HG03565 (cell line): ENCODE results near the gene BCAR3.

ENCODE experiments used
- ATAC-seq: cut with Tn5 transposase; IDR thresholded peaks from one replicate; pipeline ENCODE4 v1.9.1; 2021; ENCODE audit warnings: mild to moderate bottlenecking, moderate library complexity; ENCODE audit not compliant: unreplicated experiment

BCAR3 gene

DNA sequence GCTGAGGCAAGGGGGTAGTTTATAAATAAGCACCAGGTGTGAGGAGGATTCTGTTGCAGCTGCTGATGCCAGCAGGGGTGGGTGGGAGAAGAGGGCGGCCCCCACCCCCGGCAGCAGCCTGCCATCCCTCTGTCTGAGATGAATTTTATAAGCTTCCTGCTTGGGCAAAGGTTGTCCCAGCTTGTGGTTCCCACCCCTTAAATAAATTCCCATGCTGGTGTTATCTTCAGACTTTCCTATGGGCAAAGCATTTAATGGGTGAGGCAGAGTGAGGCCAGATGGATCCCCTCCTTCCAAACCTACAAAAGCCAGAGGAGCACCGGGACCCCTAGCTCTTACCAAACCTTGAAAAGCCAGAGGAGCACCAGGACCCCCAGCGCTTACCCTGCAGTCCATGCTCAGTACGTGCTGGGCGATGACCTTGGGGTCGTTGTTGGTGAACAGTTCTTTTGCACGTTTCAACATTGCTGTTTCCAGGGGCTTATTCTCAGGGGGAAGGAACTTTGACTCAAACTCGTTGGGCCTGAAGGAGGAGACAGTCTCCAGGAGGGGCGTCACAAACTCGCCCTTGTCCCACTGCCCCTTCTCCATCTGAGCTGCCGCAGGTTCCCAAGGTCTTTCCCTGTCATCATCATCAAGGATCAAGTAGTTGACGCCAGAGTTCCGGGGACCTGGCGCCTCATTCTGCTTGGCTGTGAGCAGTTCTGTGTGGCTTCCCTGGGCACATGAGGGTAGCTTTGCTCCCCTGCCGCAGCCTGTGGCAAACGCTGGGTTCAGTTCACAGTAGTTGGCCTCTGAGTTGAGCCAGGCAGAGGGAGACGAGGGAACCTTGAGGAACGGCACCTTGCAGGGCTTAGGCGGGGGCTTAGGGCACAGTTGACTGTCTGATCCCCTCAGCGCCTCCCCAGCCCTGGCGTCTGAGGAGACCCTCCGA, 99.5 kb downstream of the BCAR3 start:
- no peak for ATAC-seq

GRCh38 chr1:93579891-93580290, 101.7 kb downstream of the BCAR3 start:
- ATAC-seq = no peak

- no peak for ATAC-seq
Measured at GRCh38 chr1:93578911-93579825, 102.5 kb downstream of the BCAR3 start.

DNA sequence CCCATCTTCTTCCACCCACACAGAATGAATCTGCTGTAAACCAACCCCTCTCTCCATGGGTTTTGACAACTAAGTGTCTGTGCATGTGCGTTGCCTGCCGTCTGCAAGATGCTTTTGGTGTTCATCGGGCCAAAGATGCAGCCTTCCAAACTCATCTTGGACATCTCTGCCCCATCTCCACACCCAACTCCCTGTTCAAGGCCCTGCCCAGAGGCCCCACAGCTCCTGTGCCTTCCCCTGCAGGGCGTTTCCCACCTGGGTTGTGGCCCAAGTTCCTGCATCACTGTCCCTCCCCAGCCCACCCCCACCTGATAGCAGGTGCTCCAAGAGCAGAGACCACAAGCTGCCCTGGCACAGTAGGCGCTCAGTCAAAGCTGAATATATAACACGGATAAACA, 103.2 kb downstream of the BCAR3 start:
- no peak for ATAC-seq

DNA sequence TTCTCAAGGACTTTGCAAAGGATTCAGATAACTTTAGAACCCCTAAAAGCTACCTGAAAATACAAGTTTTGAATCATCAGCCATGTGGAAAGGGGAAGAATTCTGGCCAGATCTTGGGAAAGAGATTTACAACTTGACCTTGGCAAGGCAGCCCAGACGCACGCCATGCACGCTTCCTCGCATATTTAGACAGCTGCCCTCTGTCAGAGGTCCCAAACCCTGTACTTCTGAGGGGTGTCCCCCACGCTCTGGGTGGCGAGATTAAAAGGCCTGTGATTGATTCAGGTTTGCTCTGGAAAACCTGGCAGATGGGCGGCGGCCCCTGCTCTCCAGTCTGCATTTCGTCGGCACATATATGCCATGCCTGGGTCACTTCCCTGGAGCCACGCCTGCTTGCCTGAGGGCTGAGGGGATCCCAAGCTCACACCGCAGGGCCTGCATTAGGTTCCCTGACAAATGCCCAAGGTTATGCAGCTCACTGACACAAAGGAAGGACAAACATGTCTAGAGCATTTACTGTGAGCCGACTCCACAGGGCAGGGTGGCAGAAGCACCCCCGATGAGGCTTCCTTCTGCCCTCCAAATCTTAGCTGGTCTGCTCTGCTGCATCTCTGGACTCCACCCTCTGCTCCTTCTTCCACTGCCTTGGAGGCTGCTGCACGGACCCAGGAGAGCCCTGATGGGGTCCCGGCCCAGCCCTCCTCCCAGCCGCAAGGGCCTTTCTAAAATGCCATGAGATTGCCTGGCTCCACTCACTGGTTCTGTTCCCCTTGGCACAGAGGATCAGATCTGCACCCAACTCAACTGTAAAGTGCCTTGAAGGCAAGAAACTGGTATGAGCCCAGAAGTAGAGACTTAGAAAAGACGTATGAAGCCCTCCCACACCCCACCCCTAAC, 103.9 kb downstream of the BCAR3 start:
- no peak for ATAC-seq

- no peak for ATAC-seq
Measured at GRCh38 chr1:93576746-93577145, 104.9 kb downstream of the BCAR3 start.

DNA sequence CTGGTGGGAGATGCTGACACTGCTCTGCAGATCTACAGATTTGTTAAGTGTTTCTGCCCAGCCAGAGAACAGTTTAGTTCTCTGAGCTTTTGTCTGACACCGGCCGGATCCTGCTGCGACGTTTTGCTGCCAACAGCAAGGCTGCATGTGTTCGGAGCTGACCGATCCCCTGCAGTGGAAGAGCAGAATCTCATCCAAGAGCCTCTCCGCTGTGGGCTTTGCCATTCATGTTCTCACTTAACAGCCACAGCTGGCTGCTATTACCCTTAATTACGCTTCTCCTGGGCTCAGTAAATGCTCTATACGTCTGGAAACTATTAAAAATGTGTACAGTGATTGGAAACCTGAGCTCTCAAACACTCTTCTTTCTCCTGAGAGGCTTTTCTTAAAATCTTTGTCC, 105.3 kb downstream of the BCAR3 start:
- no peak for ATAC-seq

- no peak for ATAC-seq
Measured at GRCh38 chr1:93575621-93576284, 105.9 kb downstream of the BCAR3 start.

- no peak for ATAC-seq
Measured at GRCh38 chr1:93574991-93575390, 106.6 kb downstream of the BCAR3 start.

DNA sequence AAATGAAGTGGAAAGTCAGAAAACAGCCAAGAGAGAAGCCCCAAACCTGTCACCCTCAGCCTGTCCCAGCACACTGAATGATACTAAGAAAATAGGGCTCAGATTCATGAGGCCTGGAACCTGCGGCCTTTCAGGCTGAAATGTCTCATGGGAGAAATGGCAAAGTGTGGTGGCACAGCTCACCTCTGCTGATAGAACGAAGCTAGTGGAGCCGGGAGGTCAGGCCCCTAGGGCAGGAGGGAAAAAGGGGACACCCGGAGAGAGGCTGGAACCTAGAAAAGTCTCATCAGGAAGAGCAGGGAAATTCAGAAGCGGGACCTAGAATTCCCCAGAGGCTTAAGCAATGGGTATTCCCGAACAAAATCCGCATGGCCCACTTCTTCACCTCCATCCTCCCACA, 107.1 kb downstream of the BCAR3 start:
- ATAC-seq = no peak

- ATAC-seq = no peak
Measured at GRCh38 chr1:93573940-93574469, 107.6 kb downstream of the BCAR3 start.

DNA sequence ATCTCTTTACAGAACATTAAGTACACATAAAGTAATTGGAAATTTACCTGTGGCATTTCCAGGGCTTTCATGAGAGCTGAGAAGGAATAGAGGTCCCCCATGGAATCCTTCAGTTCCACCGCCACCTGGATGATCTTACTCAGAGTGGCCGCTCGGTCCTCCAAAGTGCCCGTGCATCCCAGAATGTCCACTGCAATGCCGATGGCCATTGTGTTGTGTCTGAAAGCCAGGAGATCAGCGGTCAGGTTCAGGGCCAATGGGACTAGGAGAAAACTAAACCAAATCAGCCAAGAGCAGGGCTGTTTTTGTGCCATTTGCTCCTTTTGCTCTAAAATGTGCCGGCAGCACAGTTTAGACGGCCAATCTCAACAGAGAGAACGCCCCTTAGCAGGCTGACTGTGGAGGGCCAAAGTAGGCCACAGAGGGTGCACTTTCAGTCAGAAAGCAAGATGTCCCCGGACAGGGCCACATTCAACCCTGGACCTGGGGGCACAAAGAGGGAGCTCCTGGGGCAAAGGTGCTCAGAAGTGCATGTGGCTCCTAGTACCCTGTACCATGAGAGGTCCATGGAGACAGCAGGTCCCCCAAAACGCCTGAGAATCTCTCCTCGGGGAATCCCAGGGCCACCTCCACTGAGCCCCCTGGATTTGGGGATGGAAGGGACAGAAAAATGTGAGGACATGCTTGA, 109.9 kb downstream of the BCAR3 start:
- ATAC-seq = no peak

- no peak for ATAC-seq
Measured at GRCh38 chr1:93569489-93569888, 112.1 kb downstream of the BCAR3 start.

DNA sequence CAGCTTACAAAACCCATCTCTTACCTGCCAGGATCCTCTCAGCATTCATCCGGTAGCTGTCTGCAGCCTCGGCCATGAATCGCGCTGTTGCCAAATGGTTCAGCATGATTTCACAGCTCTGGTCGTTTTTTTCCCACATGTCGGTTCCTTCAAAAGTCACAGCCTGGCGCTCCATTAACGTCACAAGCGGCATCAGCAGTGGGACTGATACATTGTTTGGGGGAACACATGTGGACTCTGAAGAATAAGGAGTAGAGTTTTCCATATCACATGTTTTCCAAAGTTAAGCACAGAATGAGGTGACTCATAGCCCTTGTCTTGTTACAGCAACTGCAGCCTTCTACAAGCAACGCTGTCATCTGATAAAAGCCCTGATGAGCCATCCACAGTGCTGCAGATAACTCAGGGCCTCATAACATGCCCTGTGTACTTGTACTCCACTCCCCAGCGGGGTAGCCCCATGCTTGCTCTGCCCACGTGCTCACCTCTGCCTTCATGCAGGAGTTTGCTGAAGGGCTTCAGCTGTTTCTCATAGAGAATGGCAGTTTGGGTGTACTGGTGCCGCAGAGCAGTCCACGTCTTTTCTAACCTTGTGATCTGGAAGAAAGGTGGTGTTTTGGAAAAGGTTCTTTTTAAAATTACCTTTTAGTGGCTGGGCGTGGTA, 114.2 kb downstream of the BCAR3 start:
- no peak for ATAC-seq

GRCh38 chr1:93566227-93566626, 115.4 kb downstream of the BCAR3 start:
- no peak for ATAC-seq

DNA sequence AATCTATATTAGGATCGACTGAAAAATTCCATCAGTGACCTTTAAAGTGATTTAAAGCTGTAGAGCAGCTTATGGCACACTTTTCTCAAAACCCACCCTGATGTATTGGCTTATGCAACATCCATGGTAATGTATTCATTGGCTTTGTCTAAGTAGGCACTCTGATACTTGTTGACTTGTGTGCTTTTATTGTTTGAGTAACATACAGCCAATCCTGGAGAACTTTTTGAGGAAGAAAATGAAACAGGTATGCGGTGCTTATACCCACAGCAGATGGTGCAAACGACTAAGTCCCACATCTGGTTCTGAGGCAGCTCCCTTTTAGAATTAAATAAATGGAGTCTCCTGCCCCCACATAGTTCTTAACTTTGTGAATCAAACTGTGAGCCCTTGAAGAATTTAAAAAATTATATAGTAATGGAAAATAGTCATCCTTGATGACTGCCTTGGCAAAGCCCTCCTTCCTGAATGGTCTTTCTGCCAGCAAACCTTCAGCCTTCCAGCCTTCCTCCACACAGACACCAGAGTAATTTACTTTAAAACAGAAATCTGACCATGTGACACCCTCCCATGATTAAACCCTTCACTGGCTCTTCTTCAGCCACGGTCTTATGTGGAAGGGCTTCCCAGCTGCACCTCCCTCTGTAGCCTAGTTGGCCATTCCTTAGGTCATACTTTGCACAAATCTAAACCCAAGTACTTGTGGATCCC, 116.0 kb downstream of the BCAR3 start:
- ATAC-seq = no peak

- no peak for ATAC-seq
Measured at GRCh38 chr1:93559695-93560094, 121.9 kb downstream of the BCAR3 start.

DNA sequence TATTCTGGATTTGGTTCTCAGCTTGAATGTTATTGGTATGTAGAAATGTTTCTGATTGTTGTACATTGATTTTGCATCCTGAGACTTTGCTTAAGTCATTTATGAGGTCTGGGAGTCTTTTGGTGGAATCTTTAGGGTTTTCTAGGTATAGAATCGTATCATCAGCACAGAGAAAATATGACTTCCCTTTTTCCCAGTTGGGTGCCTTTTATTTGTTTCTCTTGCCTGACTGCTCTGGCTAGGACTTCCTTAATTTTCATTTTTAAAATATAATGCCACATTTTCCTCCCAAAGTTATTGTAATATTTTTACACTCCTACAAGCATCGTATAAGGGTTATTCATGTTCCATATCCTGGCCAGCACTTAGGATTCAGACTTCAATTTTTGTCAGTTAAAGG, 122.6 kb downstream of the BCAR3 start:
- no peak for ATAC-seq
